ENCODE measurements around the gene SLC50A1. TPM values are rescaled to one million over a fixed set of nuclear protein-coding genes. Genes with fewer than 3 reads are reported as not detected.

The SLC50A1 gene
- total and polyA plus RNA-seq, 9 of the 15 experiments (the other 6 are each of a cell fraction or from before 2014, with no cell fraction given) = 46.5 to 132 (median 91.9) TPM

DNA sequence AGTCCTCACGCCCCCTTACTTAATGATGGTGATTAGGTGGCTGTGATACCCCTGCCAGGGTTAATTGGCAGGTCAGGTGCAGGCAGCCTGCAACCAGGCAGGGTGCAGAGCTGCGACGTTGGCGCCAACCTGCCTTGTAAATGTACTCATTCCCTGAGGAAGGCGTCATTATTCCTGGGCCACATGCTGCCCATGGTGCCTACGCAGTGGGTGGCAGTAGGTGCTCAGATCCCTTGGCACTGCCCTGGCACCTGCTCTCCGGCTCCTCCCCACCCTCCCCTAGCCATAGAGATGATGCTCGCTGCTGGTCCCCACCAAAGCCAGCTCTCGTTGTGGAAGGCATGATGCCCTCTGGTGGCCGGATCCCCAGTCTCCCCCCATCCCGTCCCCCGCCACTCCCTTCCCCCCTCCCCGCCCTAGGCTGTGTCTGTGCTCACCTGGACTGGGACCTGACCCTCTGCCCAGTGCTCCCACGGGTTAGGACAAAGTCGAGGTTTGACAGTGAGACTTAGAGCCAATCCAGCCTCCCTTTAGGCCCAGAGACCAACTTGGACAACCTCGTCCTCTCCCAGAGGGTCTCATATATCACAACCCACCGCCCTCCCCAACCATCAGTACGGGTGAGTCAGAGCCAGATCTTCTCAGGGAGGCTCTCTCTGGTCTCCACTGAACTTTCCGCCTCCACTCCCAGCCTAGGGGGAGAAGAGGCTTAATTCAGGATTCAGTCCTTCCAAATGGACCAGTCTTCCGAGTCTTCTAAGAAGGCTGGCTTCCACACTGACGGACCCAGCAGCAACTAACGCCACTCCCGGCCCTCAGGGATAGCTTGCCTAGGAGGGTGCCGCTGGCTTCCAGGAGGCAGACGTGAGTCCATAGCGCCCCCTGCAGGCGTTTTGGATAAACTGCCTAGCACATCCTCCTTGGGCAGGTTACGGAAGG lies 31.8 kb downstream of the SLC50A1 start (continued):
- TF ChIP-seq, protein P1, sequence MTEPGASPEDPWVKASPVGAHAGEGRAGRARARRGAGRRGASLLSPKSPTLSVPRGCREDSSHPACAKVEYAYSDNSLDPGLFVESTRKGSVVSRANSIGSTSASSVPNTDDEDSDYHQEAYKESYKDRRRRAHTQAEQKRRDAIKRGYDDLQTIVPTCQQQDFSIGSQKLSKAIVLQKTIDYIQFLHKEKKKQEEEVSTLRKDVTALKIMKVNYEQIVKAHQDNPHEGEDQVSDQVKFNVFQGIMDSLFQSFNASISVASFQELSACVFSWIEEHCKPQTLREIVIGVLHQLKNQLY (CRISPR knock-in tag; conservative IDR thresholded peaks at IDR 0.05) = no peak
- TF ChIP-seq NFATC3 (IDR thresholded peaks at IDR 0.05) (no peak), RBM34 (IDR thresholded peaks at IDR 0.05; ENCODE audit: borderline replicate concordance, insufficient read depth, low read length) (no peak), TBL1XR1 (IDR thresholded peaks at IDR 0.05; ENCODE audit: low read length in 2 of 2) (no peak; a peak in 1 of 4 replicates), NR1H2 (CRISPR knock-in tag; IDR thresholded peaks at IDR 0.05) (no peak), SRSF1 (IDR thresholded peaks at IDR 0.05; ENCODE audit: low read depth, low read length) (no peak), ZBED1 (IDR thresholded peaks at IDR 0.05) (no peak), MAFK (IDR thresholded peaks at IDR 0.05; ENCODE audit: low read length) (0 out of 2 replicates have a peak, but pooled peaks have one; percentile 22), NFIC (IDR thresholded peaks at IDR 0.05) (peak; percentile 48; the same call in 1 of the 2 replicates)
- TF ChIP-seq, protein P2, sequence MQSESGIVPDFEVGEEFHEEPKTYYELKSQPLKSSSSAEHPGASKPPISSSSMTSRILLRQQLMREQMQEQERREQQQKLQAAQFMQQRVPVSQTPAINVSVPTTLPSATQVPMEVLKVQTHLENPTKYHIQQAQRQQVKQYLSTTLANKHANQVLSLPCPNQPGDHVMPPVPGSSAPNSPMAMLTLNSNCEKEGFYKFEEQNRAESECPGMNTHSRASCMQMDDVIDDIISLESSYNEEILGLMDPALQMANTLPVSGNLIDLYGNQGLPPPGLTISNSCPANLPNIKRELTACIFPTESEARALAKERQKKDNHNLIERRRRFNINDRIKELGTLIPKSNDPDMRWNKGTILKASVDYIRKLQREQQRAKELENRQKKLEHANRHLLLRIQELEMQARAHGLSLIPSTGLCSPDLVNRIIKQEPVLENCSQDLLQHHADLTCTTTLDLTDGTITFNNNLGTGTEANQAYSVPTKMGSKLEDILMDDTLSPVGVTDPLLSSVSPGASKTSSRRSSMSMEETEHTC (IDR thresholded peaks at IDR 0.05) = no peak
- TF ChIP-seq, protein P3, sequence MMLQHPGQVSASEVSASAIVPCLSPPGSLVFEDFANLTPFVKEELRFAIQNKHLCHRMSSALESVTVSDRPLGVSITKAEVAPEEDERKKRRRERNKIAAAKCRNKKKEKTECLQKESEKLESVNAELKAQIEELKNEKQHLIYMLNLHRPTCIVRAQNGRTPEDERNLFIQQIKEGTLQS (IDR thresholded peaks at IDR 0.05) = peak; percentile 45; the same call in 1 of the 2 replicates
- TF ChIP-seq, protein P3 (CRISPR knock-in tag; conservative IDR thresholded peaks at IDR 0.05) = no peak
- TF ChIP-seq, protein P4, sequence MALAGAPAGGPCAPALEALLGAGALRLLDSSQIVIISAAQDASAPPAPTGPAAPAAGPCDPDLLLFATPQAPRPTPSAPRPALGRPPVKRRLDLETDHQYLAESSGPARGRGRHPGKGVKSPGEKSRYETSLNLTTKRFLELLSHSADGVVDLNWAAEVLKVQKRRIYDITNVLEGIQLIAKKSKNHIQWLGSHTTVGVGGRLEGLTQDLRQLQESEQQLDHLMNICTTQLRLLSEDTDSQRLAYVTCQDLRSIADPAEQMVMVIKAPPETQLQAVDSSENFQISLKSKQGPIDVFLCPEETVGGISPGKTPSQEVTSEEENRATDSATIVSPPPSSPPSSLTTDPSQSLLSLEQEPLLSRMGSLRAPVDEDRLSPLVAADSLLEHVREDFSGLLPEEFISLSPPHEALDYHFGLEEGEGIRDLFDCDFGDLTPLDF (CRISPR knock-in tag; IDR thresholded peaks at IDR 0.05) = no peak
- TF ChIP-seq, protein P5, sequence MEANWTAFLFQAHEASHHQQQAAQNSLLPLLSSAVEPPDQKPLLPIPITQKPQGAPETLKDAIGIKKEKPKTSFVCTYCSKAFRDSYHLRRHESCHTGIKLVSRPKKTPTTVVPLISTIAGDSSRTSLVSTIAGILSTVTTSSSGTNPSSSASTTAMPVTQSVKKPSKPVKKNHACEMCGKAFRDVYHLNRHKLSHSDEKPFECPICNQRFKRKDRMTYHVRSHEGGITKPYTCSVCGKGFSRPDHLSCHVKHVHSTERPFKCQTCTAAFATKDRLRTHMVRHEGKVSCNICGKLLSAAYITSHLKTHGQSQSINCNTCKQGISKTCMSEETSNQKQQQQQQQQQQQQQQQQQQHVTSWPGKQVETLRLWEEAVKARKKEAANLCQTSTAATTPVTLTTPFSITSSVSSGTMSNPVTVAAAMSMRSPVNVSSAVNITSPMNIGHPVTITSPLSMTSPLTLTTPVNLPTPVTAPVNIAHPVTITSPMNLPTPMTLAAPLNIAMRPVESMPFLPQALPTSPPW (CRISPR knock-in tag; IDR thresholded peaks at IDR 0.05) = peak; percentile 77
- TF ChIP-seq, protein P6, sequence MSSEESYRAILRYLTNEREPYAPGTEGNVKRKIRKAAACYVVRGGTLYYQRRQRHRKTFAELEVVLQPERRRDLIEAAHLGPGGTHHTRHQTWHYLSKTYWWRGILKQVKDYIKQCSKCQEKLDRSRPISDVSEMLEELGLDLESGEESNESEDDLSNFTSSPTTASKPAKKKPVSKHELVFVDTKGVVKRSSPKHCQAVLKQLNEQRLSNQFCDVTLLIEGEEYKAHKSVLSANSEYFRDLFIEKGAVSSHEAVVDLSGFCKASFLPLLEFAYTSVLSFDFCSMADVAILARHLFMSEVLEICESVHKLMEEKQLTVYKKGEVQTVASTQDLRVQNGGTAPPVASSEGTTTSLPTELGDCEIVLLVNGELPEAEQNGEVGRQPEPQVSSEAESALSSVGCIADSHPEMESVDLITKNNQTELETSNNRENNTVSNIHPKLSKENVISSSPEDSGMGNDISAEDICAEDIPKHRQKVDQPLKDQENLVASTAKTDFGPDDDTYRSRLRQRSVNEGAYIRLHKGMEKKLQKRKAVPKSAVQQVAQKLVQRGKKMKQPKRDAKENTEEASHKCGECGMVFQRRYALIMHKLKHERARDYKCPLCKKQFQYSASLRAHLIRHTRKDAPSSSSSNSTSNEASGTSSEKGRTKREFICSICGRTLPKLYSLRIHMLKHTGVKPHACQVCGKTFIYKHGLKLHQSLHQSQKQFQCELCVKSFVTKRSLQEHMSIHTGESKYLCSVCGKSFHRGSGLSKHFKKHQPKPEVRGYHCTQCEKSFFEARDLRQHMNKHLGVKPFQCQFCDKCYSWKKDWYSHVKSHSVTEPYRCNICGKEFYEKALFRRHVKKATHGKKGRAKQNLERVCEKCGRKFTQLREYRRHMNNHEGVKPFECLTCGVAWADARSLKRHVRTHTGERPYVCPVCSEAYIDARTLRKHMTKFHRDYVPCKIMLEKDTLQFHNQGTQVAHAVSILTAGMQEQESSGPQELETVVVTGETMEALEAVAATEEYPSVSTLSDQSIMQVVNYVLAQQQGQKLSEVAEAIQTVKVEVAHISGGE (CRISPR knock-in tag; IDR thresholded peaks at IDR 0.05) = no peak

Data from K562 (cell line).